Ovary (tissue), 3 donors: ENCODE results near the gene CDC23.

Experiments used
- CTCF ChIP-seq, 3 donors: fragments of 450-650 bp in 2 of 3; fragments of 200-600 bp in 1 of 3; IDR thresholded peaks; one replicate each; pipeline versions ENCODE4 v1.5.1 to v1.8.0; 2016 to 2022; ENCODE audit warnings: antibody characterized with exemption in 3 of 3, mild to moderate bottlenecking in 1 of 3
- POLR2A ChIP-seq: fragments of 450-650 bp; IDR thresholded peaks from one replicate; pipeline ENCODE4 v1.6.1; 2017; ENCODE audit warnings: antibody characterized with exemption, mild to moderate bottlenecking, moderate library complexity
- donor health status: DM: no; HTN: no; CAD: no.

- TF ChIP-seq CTCF (IDR thresholded peaks at IDR 0.05) (no peak), POLR2A (no peak)
Observed at GRCh38 chr5:138170299-138170698, 42.8 kb downstream of the CDC23 start.
